ENCODE results near the gene MEGF8. TPM values are rescaled to one million over a fixed set of nuclear protein-coding genes. Genes with fewer than 3 reads are reported as not detected.

MEGF8 gene
- total and polyA plus RNA-seq, 10 of the 15 experiments (the other 5 are each of a cell fraction or from before 2014, with no cell fraction given), result 0.43 to 12.8 (median 2.7) TPM

- TF ChIP-seq JUNB (IDR thresholded peaks at IDR 0.05), result no peak
- TF ChIP-seq E2F4 (IDR thresholded peaks at IDR 0.05; ENCODE audit: low read depth, low read length), result no peak
- TF ChIP-seq KLF5 (IDR thresholded peaks at IDR 0.05; ENCODE audit: partially characterized antibody), result no peak
- no peak for TF ChIP-seq SPI1 (IDR thresholded peaks at IDR 0.05; ENCODE audit: borderline replicate concordance, insufficient read depth, low read depth, low read length)
Observed at GRCh38 chr19:42322305-42322704, 3.1 kb upstream of the MEGF8 start (continued).

GRCh38 chr19:42323473-42323851, 2.0 kb upstream of the MEGF8 start:
- ChIA-PET RAD21 (ENCODE audit: unreplicated experiment) (no interaction called here), SMC1A (ENCODE audit: uncharacterized antibody, unreplicated experiment) (interaction anchor here (0.9 kb wide), 1 partner anchor 191 kb away, joined by 4 read pairs; the partner anchor contains the start of gene POU2F2), POLR2A (interaction anchor here (0.6 kb wide), 1 partner anchor 159 kb away, joined by 3 read pairs; no protein-coding TSS in a partner anchor), CTCF (interaction anchor here (0.9 to 2.3 kb wide), 4 partner anchors 27 to 214 kb away, joined by 4 to 6 read pairs (median 4); partner anchors contain the start of gene POU2F2)
- Histone ChIP-seq H3K79me2 (ENCODE audit: control insufficient read depth, insufficient read depth, low read length) (peaks cover 13% of the 10 kb centered on the region), H3K27ac (ENCODE audit: control insufficient read depth, insufficient read depth) (no peak overlapping the region), H3K9ac (ENCODE audit: control insufficient read depth, insufficient read depth, low read length) (no peak overlapping the region), H4K20me1 (ENCODE audit: control insufficient read depth, insufficient read depth) (no peaks in the 10 kb centered on the region), H3K4me1 (ENCODE audit: control insufficient read depth, insufficient read depth, low read length) (peaks cover 7% of the 10 kb centered on the region), H3K4me2 (ENCODE audit: control insufficient read depth, insufficient read depth) (no peak overlapping the region), H3K36me3 (ENCODE audit: control insufficient read depth in 2 of 2, insufficient read depth in 2 of 2, low read length in 1 of 2) (no peaks in the 10 kb centered on the region), H3K4me3 (no peak overlapping the region), H2AFZ (ENCODE audit: control insufficient read depth, low read depth, low read length) (no peak overlapping the region), H3K27me3 (replicated peaks in 1 of 2; ENCODE audit: control insufficient read depth in 2 of 2, insufficient read depth in 2 of 2, low read length in 1 of 2) (peaks cover 3 to 4% of the 10 kb centered on the region in 2 experiments; a peak in 2 of 4 replicates), H3K9me3 (replicated peaks; ENCODE audit: control insufficient read depth, insufficient read depth, low read length) (no peaks in the 10 kb centered on the region)
- WGBS (ENCODE audit: insufficient coverage, insufficient replicate concordance, low lambda C conversion rate, missing lambda C conversion rate), result 86% methylated on average over 24 of the region's 29 CpGs
- no peak for FAIRE-seq
- TF ChIP-seq ZZZ3 (IDR thresholded peaks at IDR 0.05; ENCODE audit: control insufficient read depth, insufficient read length, low read depth), result no peak
- TF ChIP-seq E2F4 (IDR thresholded peaks at IDR 0.05; ENCODE audit: low read depth, low read length), result no peak
- no peak for TF ChIP-seq STAT3 (IDR thresholded peaks at IDR 0.05; ENCODE audit: low read depth, low read length)
- no peak for TF ChIP-seq ATF2 (IDR thresholded peaks at IDR 0.05; ENCODE audit: low read length)
- TF ChIP-seq SMAD5 (IDR thresholded peaks at IDR 0.05; ENCODE audit: low read depth), result no peak
- intact Hi-C loops (cut with micrococcal nuclease; ENCODE audit: unreplicated experiment) (loop anchor here (10.0 kb wide), 1 partner anchor 219 kb away; no protein-coding TSS in a partner anchor), in situ Hi-C loops (cut with MboI) (no loop called here)
- no peak for DNase-seq (ENCODE audit: low read depth, low spot score)
- BruUV-seq (replicated peaks), result no TSS peak
- ATAC-seq, result no peak

Data from GM12878 (cell line).